HFFc6 (cell line): ENCODE measurements around the gene FNDC3B. TPM values are rescaled to one million over a fixed set of nuclear protein-coding genes. Genes with fewer than 3 reads are reported as not detected.
A peak's percentile ranks its signal among the peaks of the same experiment; 100 is the strongest.

Experiments used
- DNase-seq: peaks from one replicate; pipeline ENCODE4 v3.0.0-alpha.2; 2018
- H3K27ac Mint-ChIP-seq: 2 replicates; pipeline ENCODE4 v1.8.0; 2020; ENCODE audit warnings: mild to moderate bottlenecking, mixed read lengths
- H3K27me3 Mint-ChIP-seq: 2 replicates; pipeline ENCODE4 v1.8.0; 2021; ENCODE audit warnings: mild to moderate bottlenecking, moderate library complexity, mixed read lengths; ENCODE audit not compliant: insufficient read depth
- H3K36me3 Mint-ChIP-seq: 2 replicates; pipeline ENCODE4 v1.8.0; 2021; ENCODE audit warnings: low read depth, mixed read lengths
- H3K4me1 Mint-ChIP-seq: 2 replicates; pipeline ENCODE4 v1.8.0; 2020; ENCODE audit warnings: low read depth, mixed read lengths
- H3K4me3 Mint-ChIP-seq: 2 replicates; pipeline ENCODE4 v1.8.0; 2020; ENCODE audit warnings: mild to moderate bottlenecking, moderate library complexity, mixed read lengths
- H3K9me3 Mint-ChIP-seq: 2 replicates; pipeline ENCODE4 v1.8.0; 2020; ENCODE audit warnings: mild to moderate bottlenecking, mixed read lengths
- CTCF ChIP-seq: fragments of 200-600 bp; sonication (generic); IDR thresholded peaks from 2 replicates; pipeline ENCODE4 v1.5.0; 2021; ENCODE audit warnings: antibody characterized with exemption, mild to moderate bottlenecking
- total RNA-seq, 6 experiments: library from RNA; stranded (reverse); fragmentation: NEBNext Ultra II Directional; extraction: Animal tissue kit (Norgen Biotek cat#: 25700); gene quantifications; 2 replicates in 1 of 6; 3 replicates in 5 of 6; pipeline ENCODE4 v1.2.3, GENCODE V29; 2021

Gene FNDC3B
- total RNA-seq, 6 experiments from 2014 or later: 133 to 192 (median 155) TPM

GRCh38 chr3:172343117-172343516, 303.7 kb downstream of the FNDC3B start:
- Mint-ChIP-seq H3K4me1 (peaks cover 6% of the 10 kb centered on the region), H3K27me3 (peaks cover 10% of the 10 kb centered on the region), H3K27ac (no peak overlapping the region), H3K36me3 (peaks cover 43% of the 10 kb centered on the region), H3K9me3 (no peaks in the 10 kb centered on the region), H3K4me3 (no peak overlapping the region)
- TF ChIP-seq CTCF: no peak
- no peak for DNase-seq

- no peak for TF ChIP-seq CTCF
- Mint-ChIP-seq H3K4me1 (peaks cover 12% of the 10 kb centered on the region), H3K27ac (no peak overlapping the region), H3K9me3 (no peaks in the 10 kb centered on the region), H3K27me3 (peaks cover 10% of the 10 kb centered on the region), H3K36me3 (peaks cover 50% of the 10 kb centered on the region), H3K4me3 (no peak overlapping the region)
- no peak for DNase-seq
Observed at GRCh38 chr3:172343979-172344378, 304.6 kb downstream of the FNDC3B start.

GRCh38 chr3:172346161-172346560, 306.8 kb downstream of the FNDC3B start:
- Mint-ChIP-seq H3K36me3 (peaks cover 57% of the 10 kb centered on the region), H3K27ac (no peak overlapping the region), H3K4me3 (no peak overlapping the region), H3K4me1 (peaks cover 23% of the 10 kb centered on the region), H3K9me3 (no peaks in the 10 kb centered on the region), H3K27me3 (peaks cover 8% of the 10 kb centered on the region)
- DNase-seq: no peak
- TF ChIP-seq CTCF: no peak

GRCh38 chr3:172347895-172348679, 308.7 kb downstream of the FNDC3B start:
- DNase-seq: no peak
- H3K9me3 Mint-ChIP-seq: peaks cover 7% of the 10 kb centered on the region; the same call in 1 of the 2 replicates
- H3K27me3 Mint-ChIP-seq: peaks cover 9% of the 10 kb centered on the region
- H3K4me1 Mint-ChIP-seq: peaks cover 35% of the 10 kb centered on the region
- no peak overlapping the region; the same call in 1 of the 2 replicates for H3K4me3 Mint-ChIP-seq
- H3K27ac Mint-ChIP-seq: no peak overlapping the region
- peaks cover 56% of the 10 kb centered on the region for H3K36me3 Mint-ChIP-seq
- no peak for TF ChIP-seq CTCF

GRCh38 chr3:172351895-172352466, 312.6 kb downstream of the FNDC3B start:
- Mint-ChIP-seq H3K4me1 (peaks cover 60% of the 10 kb centered on the region), H3K27me3 (peaks cover 4% of the 10 kb centered on the region), H3K9me3 (peaks cover 7% of the 10 kb centered on the region; the same call in 1 of the 2 replicates), H3K27ac (0 out of 2 replicates have a peak overlapping the region, but pooled peaks have one; percentile 29), H3K36me3 (peaks cover 53% of the 10 kb centered on the region), H3K4me3 (peak overlapping the region; percentile 25; the same call in 1 of the 2 replicates)
- DNase-seq: no peak
- TF ChIP-seq CTCF: no peak
